H1 (cell line): ENCODE results near the gene SLX9. TPM values are rescaled to one million over a fixed set of nuclear protein-coding genes. Genes with fewer than 3 reads are reported as not detected.

Experiments used
- CTCF ChIA-PET: fragments of 300-600 bp; sonication (Branson Sonifier 250); formaldehyde crosslinking; loops from one replicate; lab custom pipeline; 2021; ENCODE audit not compliant: partially characterized antibody; lab: Charles Lee
- POLR2A ChIA-PET: fragments of 300-600 bp; sonication (Branson Sonifier 250); formaldehyde crosslinking; loops from one replicate; lab custom pipeline; 2021; ENCODE audit warnings: inconsistent platforms; ENCODE audit not compliant: partially characterized antibody; lab: Charles Lee
- DNase-seq, 2 experiments: peaks; one replicate each; pipeline versions ENCODE4 v3.0.0 to v3.0.0-alpha.2; 2010 to 2022; ENCODE audit warnings: low spot score in 2 of 2, low read depth in 1 of 2, mixed read lengths in 1 of 2
- FAIRE-seq: peaks from 2 replicates; lab custom pipeline; 2011; peaks lifted over from hg19 to GRCh38; lab: Jason Lieb, UNC
- H2AFZ ChIP-seq: 2 replicates; pipeline ENCODE4 v1.8.1; 2012; ENCODE audit warnings: low read length, inconsistent platforms
- H2AK5ac ChIP-seq: 2 replicates; pipeline ENCODE4 v1.6.1; 2013; ENCODE audit warnings: low read depth, low read length
- H2BK120ac ChIP-seq: replicated peaks from 2 replicates; pipeline ENCODE3; 2013; ENCODE audit warnings: low read depth, low read length, inconsistent platforms
- H2BK12ac ChIP-seq: 2 replicates; pipeline ENCODE4 v1.6.1; 2013; ENCODE audit warnings: low read depth, low read length
- H2BK15ac ChIP-seq: 2 replicates; pipeline ENCODE4 v1.6.1; 2013; ENCODE audit warnings: low read length
- H2BK20ac ChIP-seq: 2 replicates; pipeline ENCODE4 v1.6.1; 2013; ENCODE audit warnings: low read length
- H2BK5ac ChIP-seq: 2 replicates; pipeline ENCODE4 v1.6.1; 2013; ENCODE audit warnings: low read depth, low read length
- H3K14ac ChIP-seq: 2 replicates; pipeline ENCODE4 v1.6.1; 2013; ENCODE audit warnings: inconsistent platforms; ENCODE audit not compliant: insufficient read length
- H3K18ac ChIP-seq: 2 replicates; pipeline ENCODE4 v1.6.1; 2013; ENCODE audit warnings: low read length; ENCODE audit errors: extremely low read depth
- H3K23ac ChIP-seq: 2 replicates; pipeline ENCODE4 v1.6.1; 2013; ENCODE audit warnings: inconsistent platforms; ENCODE audit not compliant: insufficient read length
- H3K23me2 ChIP-seq: 2 replicates; pipeline ENCODE4 v1.6.1; 2013; ENCODE audit warnings: low read depth, low read length
- H3K27ac ChIP-seq: 2 replicates; pipeline ENCODE4 v1.6.1; 2011; ENCODE audit warnings: low read depth, low read length, inconsistent platforms
- H3K27me3 ChIP-seq, 4 experiments: replicated peaks in 1 of 4; 1 replicate in 1 of 4; 2 replicates in 3 of 4; pipeline versions ENCODE4 v1.6.1 to v1.8.1; 2011 to 2013; ENCODE audit warnings: low read length in 3 of 4, mild to moderate bottlenecking in 3 of 4, inconsistent platforms in 2 of 4, mixed read lengths in 2 of 4, moderate library complexity in 1 of 4; ENCODE audit not compliant: control insufficient read depth in 3 of 4, insufficient read depth in 3 of 4; ENCODE audit errors: extremely low read depth in 1 of 4
- H3K36me3 ChIP-seq, 4 experiments: 2 replicates each; pipeline versions ENCODE4 v1.6.1 to v1.8.1; 2011 to 2013; ENCODE audit warnings: mild to moderate bottlenecking in 4 of 4, low read length in 3 of 4, moderate library complexity in 2 of 4, control low read depth in 1 of 4, inconsistent platforms in 1 of 4; ENCODE audit not compliant: insufficient read depth in 4 of 4, control insufficient read depth in 2 of 4
- H3K4ac ChIP-seq: replicated peaks from 2 replicates; pipeline ENCODE3; 2013; ENCODE audit warnings: low read length, low read depth, mixed read lengths, inconsistent platforms; ENCODE audit not compliant: insufficient read length
- H3K4me1 ChIP-seq, 4 experiments: replicated peaks in 1 of 4; 1 replicate in 1 of 4; 2 replicates in 3 of 4; pipeline versions ENCODE4 v1.6.1 to v1.8.1; 2011 to 2013; ENCODE audit warnings: low read length in 3 of 4, inconsistent platforms in 2 of 4, mixed read lengths in 1 of 4; ENCODE audit not compliant: insufficient read depth in 4 of 4, control insufficient read depth in 3 of 4
- H3K4me2 ChIP-seq, 2 experiments: 2 replicates each; pipeline versions ENCODE4 v1.6.1 to v1.8.1; 2011 to 2013; ENCODE audit warnings: low read depth in 2 of 2, low read length in 2 of 2, control low read depth in 1 of 2, inconsistent platforms in 1 of 2, mild to moderate bottlenecking in 1 of 2; ENCODE audit not compliant: insufficient read depth in 1 of 2
- H3K4me3 ChIP-seq, 4 experiments: fragments of 200-600, 300-600 bp in 1 of 4; sonication (generic), shearing (Covaris generic), sonication (Bioruptor Twin) in 1 of 4; 2 replicates each; pipeline versions ENCODE4 v1.5.1 to v1.8.1; 2011 to 2016; ENCODE audit warnings: low read length in 4 of 4, low read depth in 3 of 4, control low read depth in 2 of 4, inconsistent platforms in 2 of 4, mild to moderate bottlenecking in 2 of 4, mixed read lengths in 1 of 4, moderate library complexity in 1 of 4; ENCODE audit not compliant: insufficient read depth in 2 of 4; ENCODE audit errors: extremely low read depth in 1 of 4
- H3K56ac ChIP-seq: replicated peaks from 2 replicates; pipeline ENCODE3; 2013; ENCODE audit warnings: low read depth, mild to moderate bottlenecking, mixed read lengths, low read length, inconsistent platforms; ENCODE audit not compliant: insufficient read length
- H3K79me1 ChIP-seq: 2 replicates; pipeline ENCODE4 v1.6.1; 2013; ENCODE audit warnings: low read depth, low read length, control low read depth
- H3K79me2 ChIP-seq, 2 experiments: 2 replicates each; pipeline versions ENCODE4 v1.6.1 to v1.8.1; 2012 to 2013; ENCODE audit warnings: low read length in 2 of 2, mild to moderate bottlenecking in 2 of 2, inconsistent platforms in 1 of 2; ENCODE audit not compliant: insufficient read depth in 2 of 2, control insufficient read depth in 1 of 2
- H3K9ac ChIP-seq, 4 experiments: replicated peaks in 1 of 4; 1 replicate in 1 of 4; 2 replicates in 3 of 4; pipeline versions ENCODE4 v1.6.1 to v1.8.1; 2011 to 2013; ENCODE audit warnings: low read depth in 3 of 4, low read length in 3 of 4, control low read depth in 2 of 4, mild to moderate bottlenecking in 2 of 4, moderate library complexity in 2 of 4, inconsistent platforms in 1 of 4; ENCODE audit errors: extremely low read depth in 1 of 4
- H3K9me3 ChIP-seq, 2 experiments: 2 replicates each; pipeline versions ENCODE4 v1.6.1 to v1.8.1; 2012 to 2013; ENCODE audit warnings: mild to moderate bottlenecking in 2 of 2, moderate library complexity in 2 of 2, control low read depth in 1 of 2, inconsistent platforms in 1 of 2, low read depth in 1 of 2, low read length in 1 of 2, mixed read lengths in 1 of 2; ENCODE audit not compliant: insufficient read depth in 2 of 2
- H4K20me1 ChIP-seq, 2 experiments: replicated peaks in 1 of 2; 2 replicates each; pipeline versions ENCODE3 to v1.8.1; 2011 to 2013; ENCODE audit warnings: inconsistent platforms in 2 of 2, low read length in 2 of 2, mild to moderate bottlenecking in 1 of 2; ENCODE audit not compliant: insufficient read depth in 2 of 2, control insufficient read depth in 1 of 2
- H4K5ac ChIP-seq: 2 replicates; pipeline ENCODE4 v1.6.1; 2013; ENCODE audit warnings: low read length, low read depth, mixed read lengths, inconsistent platforms; ENCODE audit not compliant: insufficient read length
- H4K8ac ChIP-seq: 2 replicates; pipeline ENCODE4 v1.8.0; 2013; ENCODE audit warnings: mild to moderate bottlenecking, moderate library complexity, low read length, inconsistent platforms; ENCODE audit not compliant: insufficient read depth; ENCODE audit errors: extremely low read depth
- H4K91ac ChIP-seq: replicated peaks from 2 replicates; pipeline ENCODE3; 2013; ENCODE audit warnings: low read length, mixed read lengths, inconsistent platforms; ENCODE audit not compliant: insufficient read length
- KDM1A ChIP-seq: fragments of 200-600, 300-600 bp; sonication (generic); IDR thresholded peaks from 2 replicates; pipeline ENCODE4 v1.7.1; 2016; ENCODE audit warnings: mild to moderate bottlenecking, low read length, borderline replicate concordance
- WGBS, 2 experiments: shearing (Covaris generic) in 1 of 2; methylation state at CpG; one replicate each; pipeline versions ENCODE4 v1.1.6 to v1.1.7; 2013 to 2015; ENCODE audit warnings: low lambda C conversion rate in 2 of 2, mixed read lengths in 2 of 2, inconsistent platforms in 1 of 2, low coverage in 1 of 2, missing lambda C conversion rate in 1 of 2; ENCODE audit not compliant: insufficient replicate concordance in 2 of 2, insufficient coverage in 1 of 2, insufficient read length in 1 of 2; ENCODE audit errors: extremely low coverage in 1 of 2, missing lambda C conversion rate in 1 of 2; 5-methylcytosine and 5-hydroxymethylcytosine counted together
- polyA plus RNA-seq, 7 experiments: library from polyadenylated mRNA; depleted of rRNA in 3 of 7; stranded (reverse) in 5 of 7; unstranded in 2 of 7; fragments of >200 nt in 5 of 7; fragments of 200-250 nt in 2 of 7; gene quantifications; 1 replicate in 5 of 7; 2 replicates in 1 of 7; 4 replicates in 1 of 7; pipeline versions ENCODE4 v1.2.1 to v1.2.3, GENCODE V29; 2011 to 2013; ENCODE audit warnings: missing spikeins in 2 of 7, mixed read lengths in 2 of 7
- total RNA-seq: library from RNA; stranded (reverse); fragmentation: NEBNext Ultra II Directional; extraction: Animal tissue kit (Norgen Biotek cat#: 25700); gene quantifications from 2 replicates; pipeline ENCODE4 v1.2.1, GENCODE V29; 2021
- TF ChIP-seq, protein P1 (sequence below): IDR thresholded peaks from 2 replicates; pipeline ENCODE4 v1.6.1; 2012; ENCODE audit warnings: low read length, inconsistent platforms

The SLX9 gene
- total and polyA plus RNA-seq, 2 of the 8 experiments (the other 6 are each of a cell fraction or from before 2014, with no cell fraction given) = 17.7 to 57.3 TPM

DNA sequence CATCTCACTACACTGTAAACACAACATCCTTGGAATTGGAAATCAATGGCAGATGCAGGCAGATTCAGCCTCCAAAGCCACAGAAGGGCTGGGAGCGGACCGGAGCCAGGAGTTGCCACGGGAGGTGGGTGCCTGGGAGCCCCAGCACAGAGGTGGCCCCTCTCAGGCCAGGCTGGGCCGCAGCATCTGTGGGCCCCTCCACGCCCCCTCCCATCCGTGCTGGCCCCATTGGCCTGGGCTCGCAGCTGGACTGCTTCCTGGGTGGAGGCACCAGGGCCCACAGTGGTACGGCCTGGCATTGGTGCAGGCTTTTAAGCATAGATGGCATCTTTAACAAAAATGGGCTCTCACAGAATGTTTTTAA is 64.2 kb downstream of the SLX9 start:
- Histone ChIP-seq H2AK5ac (no peak overlapping the region), H4K5ac (no peak overlapping the region), H3K14ac (no peak overlapping the region), H3K56ac (no peak overlapping the region), H3K4me2 (no peak overlapping the region), H3K36me3 (no peaks in the 10 kb centered on the region), H3K79me1 (no peaks in the 10 kb centered on the region), H2BK15ac (no peak overlapping the region), H3K27ac (no peak overlapping the region), H2BK120ac (no peak overlapping the region), H3K79me2 (no peaks in the 10 kb centered on the region), H2BK12ac (no peak overlapping the region), H2AFZ (no peak overlapping the region), H3K4me3 (no peak overlapping the region), H3K4ac (no peak overlapping the region), H3K18ac (no peak overlapping the region), H4K91ac (no peak overlapping the region), H4K20me1 (no peaks in the 10 kb centered on the region), H2BK20ac (no peak overlapping the region), H3K9me3 (no peaks in the 10 kb centered on the region), H3K23me2 (no peaks in the 10 kb centered on the region), H4K8ac (peak overlapping the region; percentile 51; the same call in 1 of the 2 replicates), H3K27me3 (peaks cover 0 to 2% (median 0%) of the 10 kb centered on the region in 4 experiments; a peak in 2 of 7 replicates), H3K9ac (no peak overlapping the region), H3K4me1 (peaks cover 0 to 3% (median 0%) of the 10 kb centered on the region in 4 experiments; a peak in 1 of 7 replicates), H2BK5ac (no peak overlapping the region), H3K23ac (no peak overlapping the region)
- 93% methylated on average over 8 of the region's 8 CpGs; no CpG with 5 or more reads in 1 of the 2 experiments for WGBS, 2 experiments
- DNase-seq (no peak), FAIRE-seq (no peak)
- ChIA-PET CTCF (no interaction called here), POLR2A (interaction anchor here (0.7 to 1.0 kb wide), 2 partner anchors 9 to 13 kb away, joined by 3 read pairs; no protein-coding TSS in a partner anchor)
- no peak for TF ChIP-seq KDM1A
- TF ChIP-seq, protein P1, sequence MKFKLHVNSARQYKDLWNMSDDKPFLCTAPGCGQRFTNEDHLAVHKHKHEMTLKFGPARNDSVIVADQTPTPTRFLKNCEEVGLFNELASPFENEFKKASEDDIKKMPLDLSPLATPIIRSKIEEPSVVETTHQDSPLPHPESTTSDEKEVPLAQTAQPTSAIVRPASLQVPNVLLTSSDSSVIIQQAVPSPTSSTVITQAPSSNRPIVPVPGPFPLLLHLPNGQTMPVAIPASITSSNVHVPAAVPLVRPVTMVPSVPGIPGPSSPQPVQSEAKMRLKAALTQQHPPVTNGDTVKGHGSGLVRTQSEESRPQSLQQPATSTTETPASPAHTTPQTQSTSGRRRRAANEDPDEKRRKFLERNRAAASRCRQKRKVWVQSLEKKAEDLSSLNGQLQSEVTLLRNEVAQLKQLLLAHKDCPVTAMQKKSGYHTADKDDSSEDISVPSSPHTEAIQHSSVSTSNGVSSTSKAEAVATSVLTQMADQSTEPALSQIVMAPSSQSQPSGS = no peak
